NCI-H446 treated with DMSO at 0.1 percent for 48 hours (cell line): Measurements from ENCODE around the gene CD302.
"Not testable (repeated sequence)": the region's sequence is repeated elsewhere in the genome, so short reads cannot be mapped to it uniquely, and the experiment has no call there.

Source experiments
- DNase-seq: peaks from one replicate; lab custom pipeline; 2025; lab: John Stamatoyannopoulos, UW

The CD302 gene, protein sequence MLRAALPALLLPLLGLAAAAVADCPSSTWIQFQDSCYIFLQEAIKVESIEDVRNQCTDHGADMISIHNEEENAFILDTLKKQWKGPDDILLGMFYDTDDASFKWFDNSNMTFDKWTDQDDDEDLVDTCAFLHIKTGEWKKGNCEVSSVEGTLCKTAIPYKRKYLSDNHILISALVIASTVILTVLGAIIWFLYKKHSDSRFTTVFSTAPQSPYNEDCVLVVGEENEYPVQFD

DNA sequence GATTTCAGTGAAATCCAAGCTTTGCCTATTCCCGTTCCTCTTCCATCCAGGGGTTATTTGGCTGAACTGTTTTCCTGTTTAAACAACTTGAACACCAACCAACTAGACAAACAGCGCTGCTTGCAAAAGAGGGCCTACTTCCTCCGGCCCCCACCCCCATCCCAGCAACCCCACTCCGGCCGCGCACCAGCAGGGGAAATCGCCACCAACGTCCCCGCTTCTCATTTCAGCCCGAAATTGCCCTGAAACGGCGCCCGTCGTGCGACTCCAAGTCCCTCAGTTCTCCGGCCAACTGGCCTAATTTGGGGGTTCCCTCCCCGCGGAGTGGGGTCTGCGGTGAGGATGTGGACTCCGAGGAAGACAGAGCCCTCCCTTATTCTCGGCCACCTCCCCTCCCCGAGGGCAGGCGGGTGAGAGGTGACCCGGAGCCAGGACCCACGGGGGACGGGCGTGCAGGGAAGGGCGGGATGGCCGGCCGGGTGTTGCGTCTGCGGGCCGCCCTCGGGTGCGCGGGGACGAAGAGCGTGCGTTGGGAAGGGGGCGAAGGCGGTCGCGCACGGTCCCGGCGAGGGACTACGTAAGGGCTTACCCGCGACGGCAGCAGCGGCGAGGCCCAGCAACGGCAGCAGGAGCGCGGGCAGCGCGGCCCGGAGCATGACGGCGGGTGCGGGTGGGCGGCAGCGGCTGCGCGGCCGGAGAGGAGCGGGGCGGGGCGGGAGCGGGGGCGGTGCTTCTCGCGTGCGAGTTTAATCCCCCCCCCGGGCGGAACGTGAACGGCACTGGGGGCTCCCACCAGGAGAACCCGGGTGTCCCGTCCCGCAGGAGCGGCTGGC is at the start of gene CD302:
Gene CD302 (minus strand): TSS at position 666 of the 833 bp plus-strand sequence. CDS start 10 bp downstream, at position 656.
- no peak for DNase-seq

DNA sequence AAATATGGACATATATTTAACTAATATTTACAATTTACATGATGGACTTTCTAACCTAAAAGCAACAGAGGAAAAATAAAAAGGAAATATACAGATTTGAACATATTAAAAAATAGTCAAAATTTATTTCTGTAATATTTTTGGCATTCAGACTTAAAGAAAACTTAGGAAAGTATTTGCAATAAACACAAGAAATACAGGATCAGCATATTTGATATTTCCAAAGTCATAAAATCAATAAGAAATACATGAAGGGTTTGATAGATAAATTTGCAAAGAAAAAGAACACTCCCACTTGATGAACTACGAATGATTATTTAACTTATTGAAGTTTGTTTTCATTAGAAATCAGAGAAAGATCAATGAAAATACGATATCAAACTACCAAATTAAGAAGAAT is 48.6 kb upstream of the CD302 start:
- DNase-seq, result no peak

DNA sequence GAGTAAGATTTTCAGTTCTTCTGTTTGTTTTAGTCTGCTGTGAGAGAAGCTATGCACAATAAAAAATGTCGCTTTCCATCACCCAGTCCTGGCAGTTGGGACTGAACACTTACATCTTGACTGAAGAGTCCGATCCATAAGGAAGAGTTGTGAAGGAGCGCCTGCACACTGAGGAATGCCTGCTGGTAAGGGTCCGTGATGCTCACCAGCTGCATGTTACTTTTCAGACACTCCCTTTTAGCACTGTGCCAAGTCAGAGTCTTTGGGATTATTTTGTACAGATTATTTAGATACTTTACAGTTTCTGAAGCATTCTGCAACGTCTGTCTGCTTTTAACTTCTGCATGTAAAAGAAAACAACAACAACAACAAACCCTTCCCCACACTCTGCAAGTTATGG is 42.6 kb upstream of the CD302 start:
- no peak for DNase-seq

DNA sequence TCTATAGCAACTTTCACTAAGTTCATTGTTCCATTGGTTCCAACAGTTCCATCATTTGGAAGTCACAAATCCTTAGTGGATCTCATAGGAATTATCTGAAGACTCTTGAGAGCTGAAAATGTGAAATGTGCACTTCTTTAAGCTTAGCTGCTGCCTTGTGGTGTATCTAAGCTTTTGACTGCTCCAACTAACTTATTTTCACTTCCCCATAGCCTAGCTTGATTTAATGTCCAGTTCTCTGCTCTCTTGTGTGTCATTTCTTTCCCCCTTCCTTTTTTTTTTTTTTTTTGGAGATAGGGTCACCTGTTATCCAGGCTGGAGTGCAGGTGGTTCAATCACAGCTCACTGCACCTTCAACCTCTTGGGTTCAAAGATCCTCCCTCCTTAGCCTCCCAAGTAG is 34.9 kb upstream of the CD302 start:
- no peak for DNase-seq

DNA sequence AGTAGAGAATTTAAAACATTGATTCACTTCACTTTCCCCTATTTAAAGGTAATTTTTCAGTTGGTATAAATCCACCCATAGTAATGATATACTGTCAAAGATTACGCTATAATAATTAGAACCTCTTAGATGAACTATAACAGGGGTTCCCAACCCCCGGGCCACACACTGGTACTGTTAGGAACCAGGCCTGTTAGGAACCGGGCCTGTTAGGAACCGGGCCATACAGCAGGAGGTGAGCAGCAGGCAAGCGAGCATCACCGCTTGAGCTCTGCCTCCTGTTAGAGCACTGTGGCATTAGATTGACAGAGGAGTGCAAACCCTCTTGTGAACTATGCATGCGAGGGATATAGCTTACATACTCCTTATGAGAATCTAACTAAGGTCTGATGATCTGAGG is 34.0 kb upstream of the CD302 start:
- no peak for DNase-seq

DNA sequence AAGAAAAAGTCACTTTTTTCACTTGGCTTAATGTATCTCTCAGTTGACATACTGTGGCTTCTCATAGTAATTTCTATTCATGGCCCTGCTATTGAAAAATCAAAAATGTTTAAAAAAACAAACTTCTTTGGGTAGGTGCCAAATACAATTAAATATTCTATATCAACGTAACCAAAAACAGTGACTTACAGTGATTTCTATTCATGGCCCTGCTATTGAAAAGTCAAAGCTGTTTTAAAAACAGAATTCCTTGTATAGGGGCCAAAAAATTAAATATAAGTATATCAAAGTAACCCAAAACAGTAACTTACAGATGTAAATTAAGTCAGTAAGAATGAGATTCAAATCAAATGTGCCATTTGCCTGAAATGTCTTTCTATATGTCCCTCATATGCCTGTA is 31.4 kb upstream of the CD302 start:
- DNase-seq, result no peak

DNA sequence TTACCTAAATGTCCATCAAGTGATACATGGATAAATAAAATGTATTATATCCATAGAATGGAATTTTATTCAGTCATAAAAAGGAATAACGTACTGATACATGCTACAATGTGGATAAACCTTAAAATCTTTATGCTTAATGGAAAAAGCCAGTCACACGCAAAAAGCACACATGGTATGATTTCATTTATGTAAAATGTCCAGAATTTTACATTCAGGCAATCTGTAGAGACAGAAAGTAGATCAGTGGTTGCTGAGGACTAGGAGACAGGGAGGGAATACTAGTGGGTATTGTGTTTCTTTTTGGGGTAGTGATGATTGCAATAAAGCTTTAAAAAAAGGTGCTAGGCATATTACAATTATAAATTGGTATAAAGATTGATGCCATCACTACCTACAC is 30.7 kb upstream of the CD302 start:
- no peak for DNase-seq

DNA sequence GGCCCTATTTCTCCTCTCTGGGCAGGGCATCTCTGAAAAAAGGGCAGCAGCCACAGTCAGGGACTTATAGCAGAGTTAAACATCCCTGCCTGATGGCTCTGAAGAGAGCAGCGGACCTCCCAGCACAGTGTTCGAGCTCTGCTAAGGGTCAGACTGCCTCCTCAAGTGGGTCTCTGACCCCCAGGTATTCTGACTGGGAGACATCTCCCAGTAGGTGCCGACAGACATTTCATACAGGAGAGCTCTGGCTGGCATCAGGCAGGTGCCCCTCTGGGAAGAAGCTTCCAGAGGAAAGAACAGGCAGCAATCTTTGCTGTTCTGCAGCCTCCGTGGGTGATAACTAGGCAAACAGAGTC is 24.4 kb upstream of the CD302 start:
- DNase-seq, result not testable (repeated sequence)

DNA sequence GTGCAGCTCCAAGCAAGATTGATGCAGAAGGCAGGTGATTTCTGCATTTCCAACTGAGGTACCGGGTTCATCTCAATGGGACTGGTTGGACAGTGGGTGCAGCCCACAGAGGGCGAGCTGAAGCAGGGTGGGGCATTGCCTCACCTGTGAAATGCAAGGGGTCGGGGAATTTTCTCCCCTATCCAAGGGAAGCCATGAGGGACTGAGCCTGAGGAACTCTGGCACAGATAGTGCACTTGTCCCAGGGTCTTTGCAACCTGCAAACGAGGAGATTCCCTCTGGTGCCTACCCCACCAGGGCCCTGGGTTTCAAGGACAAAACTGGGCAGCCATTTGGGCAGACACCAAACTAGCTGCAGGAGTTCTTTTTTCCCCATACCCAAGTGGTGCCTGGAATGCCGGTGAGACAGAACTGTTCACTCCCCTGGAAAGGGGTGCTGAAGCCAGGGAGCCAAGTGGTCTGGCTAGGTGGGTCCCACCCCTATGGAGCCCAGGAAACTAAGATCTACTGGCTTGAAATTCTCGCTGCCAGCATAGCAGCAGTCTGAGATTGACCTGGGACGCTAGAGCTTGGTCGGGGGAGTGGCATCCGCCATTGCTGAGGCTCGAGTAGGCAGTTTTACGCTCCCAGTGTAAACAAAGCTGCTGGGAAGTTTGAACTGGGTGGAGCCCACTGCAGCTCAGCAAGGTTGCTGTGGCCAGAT is 23.9 kb upstream of the CD302 start:
- not testable (repeated sequence) for DNase-seq

DNA sequence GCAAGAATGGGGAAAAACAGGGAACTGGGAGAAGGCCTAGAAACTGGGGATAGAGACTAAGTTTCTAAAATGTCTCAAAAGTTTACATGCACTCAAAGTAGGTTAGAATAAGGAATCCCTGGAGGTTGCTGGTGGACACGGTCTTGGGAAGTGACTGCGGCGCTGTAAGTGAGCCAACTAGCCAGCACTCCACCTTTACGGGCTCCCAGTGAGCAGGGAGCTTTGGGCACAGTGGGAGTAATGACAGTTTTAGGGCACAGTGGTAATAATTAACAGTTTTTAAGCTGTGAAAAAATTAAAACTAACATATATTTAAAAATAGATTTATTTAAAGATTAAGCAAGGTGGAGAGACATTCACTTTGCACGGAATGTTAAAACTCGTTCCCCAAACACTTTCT is 20.9 kb upstream of the CD302 start:
- DNase-seq, result no peak

DNA sequence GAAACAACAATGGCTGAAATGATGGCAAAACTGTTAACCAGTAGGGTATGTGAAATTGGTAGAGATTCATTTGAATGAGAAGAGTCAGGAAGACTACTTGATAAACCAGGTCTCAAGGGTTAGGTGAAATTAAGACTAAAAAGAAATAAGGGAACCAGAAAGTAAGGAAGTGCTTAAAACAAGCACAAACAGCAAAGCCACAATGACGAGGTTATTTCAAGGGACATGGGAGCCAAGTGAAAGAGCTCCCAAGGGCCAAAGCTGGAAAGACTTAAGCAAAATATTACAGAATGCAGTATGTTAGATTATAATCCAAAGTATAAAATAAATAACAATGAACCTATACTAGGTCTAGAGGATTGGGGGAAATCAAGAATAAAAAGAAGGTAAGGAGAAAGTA is 19.3 kb upstream of the CD302 start:
- no peak for DNase-seq

DNA sequence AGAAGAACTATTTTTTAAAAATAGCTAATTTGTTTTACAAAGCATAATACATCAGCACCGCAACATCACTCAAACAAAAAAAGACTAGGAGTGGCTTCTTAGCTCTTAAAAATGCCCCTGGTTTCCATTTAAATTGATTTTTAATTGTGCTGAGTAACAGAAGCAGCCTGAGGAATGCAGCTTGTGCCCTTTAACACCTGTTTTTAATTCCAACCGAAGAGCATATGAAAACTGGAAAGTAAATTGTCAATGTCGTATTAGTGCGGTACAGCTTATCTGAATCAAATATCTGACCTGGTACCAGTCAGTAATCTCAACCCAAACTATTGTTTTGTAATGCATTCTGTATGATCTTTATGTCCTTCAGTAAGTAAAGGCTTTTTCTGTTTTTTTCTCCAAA is 13.2 kb upstream of the CD302 start:
- no peak for DNase-seq

DNA sequence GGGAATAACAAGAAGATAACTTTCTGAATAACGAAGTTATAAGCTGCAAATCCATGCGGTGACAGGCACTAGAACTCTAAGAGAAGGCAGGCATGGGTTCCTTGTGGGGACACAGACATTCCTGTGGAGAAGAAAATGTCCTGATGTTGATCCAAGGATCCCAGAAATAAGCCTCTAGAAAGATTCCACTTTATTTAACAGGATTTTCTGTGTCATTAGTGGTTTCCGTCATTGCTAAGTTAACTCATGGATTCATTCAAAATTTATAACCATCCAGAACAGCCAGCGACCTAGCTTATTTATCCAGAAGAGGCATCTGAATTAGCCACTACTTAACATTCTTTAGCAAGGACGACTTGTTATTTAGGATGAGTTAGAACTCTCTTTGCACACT is 10.0 kb upstream of the CD302 start:
- no peak for DNase-seq

DNA sequence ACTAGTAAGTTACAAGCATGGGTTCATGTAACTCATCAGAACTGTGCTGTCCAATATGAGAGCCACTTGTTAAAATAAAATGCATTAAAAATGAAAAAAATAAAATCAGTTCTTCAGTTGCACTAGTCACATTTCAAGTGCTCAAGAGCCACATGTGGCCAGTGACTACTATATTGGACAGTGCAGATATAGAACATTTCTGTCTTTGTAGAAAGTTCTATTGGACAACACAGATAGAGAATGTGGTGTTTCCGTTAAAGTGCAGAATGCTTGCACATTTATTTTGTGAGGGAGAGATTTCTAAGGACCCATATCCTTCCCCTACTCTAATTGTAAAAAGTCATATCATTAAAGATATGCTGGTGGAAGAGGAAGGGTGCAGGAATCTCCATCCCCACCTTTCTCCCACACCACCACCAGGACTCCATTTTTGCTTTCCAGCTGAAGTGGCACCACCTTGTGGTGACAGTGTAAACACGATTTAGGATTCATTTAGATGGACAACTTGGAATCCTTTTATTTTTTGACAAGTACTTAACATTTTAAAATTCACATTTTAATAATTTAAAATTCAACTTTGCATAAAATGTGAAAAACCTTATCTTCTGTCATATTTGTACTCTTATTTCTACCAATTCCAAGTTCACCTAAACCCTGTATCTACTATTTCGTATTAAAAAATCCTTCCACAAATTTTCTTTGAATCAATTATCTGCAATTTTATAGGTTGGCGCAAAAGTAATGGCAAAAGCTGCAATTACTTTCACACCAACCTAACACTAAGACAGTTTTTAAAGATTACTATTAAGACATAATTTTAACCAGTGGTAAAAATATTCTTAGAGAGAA is 9.4 kb upstream of the CD302 start:
- DNase-seq, result no peak

DNA sequence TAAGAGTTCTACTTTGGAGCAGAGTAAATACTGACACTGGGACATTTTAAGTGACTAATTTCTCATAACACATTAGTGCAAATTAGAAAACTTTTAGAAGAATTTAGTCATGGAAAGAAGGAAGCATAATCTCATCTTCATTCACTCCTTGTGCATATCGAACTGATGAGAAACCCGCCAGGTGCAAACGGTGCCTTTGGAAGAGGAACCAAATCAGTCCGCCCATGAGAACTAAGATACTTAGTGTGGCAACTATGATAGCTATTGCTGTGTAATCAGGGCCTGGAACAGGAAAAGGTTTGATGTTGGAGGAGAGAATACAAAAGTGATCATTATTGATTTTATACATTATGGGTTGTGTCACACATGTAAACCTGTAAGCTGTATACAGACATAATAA is 6.9 kb upstream of the CD302 start:
- no peak for DNase-seq

DNA sequence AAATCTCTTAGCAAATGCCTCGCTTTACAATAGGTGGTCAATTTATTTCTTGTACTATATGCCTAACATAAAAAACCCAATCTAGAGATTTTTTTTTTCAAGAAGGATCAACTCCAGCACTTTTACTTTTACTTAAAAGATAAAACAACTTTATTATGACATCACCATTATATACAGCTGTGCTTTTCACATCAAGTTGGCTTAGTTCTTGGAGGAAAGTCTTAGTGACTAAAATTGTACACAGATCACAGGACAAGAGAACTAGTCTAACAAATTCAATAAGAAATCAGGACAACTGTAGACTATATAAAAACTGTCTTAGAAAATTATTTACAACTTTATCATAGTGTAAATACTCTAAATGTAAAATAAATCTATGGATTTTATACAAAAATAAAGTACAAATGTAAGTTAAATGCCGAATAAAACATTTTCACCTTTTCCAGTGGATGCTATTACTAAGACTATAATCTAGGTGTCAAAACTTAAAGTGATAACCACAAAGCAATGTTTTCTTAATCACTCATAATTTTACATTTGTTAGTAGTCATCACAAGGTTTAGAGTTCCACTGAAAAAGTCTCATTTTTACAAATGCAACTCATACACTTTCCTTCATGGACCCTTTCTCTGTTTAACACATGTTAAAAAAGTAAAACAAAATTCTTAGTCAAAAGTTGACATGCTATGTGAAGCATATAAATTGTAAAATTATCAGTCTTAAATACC is 5.4 kb upstream of the CD302 start:
- no peak for DNase-seq

DNA sequence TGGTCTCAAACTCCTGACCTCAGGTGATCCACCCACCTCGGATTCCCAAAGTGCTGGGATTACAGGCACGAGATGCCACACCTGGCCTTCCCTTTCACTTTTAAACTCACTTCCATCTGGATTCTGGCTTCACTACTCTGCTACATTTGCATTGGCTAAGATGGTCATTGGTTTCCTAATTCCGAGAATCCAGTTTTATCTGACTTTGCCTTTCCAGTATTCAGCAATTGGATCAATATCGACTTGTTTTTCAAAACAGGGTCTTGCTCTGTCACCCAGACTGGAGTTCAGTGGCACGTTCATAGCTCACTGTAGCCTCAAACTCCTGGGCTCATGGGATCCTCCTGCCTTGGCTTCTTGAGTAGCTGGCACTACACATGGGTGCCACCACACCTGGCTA is 4.7 kb upstream of the CD302 start:
- no peak for DNase-seq

DNA sequence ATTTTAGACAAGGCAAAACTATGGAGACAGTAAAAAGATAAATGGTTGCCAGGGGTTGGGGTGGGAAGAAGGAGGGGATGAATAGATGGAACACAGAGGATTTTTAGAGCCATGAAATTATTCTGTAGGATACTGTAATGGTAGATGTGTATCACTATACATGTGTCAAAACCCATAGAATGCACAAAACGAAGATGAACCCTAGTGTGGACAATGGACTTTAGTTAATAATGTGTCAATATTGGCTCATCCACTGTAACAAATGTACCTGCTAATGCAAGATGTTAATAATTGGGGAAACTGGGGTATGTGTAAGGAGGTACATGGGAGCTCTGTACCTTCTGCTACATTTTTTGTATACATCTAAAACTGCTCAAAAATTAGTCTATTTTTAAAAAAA is 1.8 kb upstream of the CD302 start:
- no peak for DNase-seq

DNA sequence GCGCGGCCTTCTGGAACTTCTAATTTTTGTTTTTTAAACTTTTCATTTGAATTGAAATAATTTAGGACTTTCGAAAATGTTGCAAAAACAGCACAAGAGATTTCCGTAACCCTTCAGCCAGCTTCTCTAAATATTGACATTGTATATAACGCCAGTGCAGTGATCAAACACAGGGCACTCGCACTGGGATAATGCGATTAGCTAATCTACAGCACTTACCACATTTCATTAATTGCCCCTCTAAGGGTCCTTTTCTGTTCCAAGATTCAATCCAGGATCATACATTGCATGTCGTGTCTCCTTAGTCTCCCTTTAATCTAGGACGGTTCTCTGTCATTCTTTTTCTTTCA is 343 bp upstream of the CD302 start:
- no peak for DNase-seq

DNA sequence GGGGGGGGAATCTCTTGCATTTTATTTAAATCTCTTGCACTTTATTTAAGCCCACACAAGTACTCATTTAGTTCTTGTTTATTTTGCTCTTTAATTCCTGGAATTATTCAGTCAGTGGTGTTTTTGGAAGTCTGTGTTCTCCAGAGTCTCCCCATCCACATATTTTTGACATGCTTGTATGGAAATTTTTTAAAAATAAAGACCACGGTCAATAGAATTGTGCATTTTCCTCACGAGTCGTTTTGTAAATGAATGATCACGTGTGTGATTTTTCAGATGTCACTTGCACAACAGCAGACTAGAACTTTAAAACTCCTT is 824 bp downstream of the CD302 start:
- DNase-seq, result no peak

DNA sequence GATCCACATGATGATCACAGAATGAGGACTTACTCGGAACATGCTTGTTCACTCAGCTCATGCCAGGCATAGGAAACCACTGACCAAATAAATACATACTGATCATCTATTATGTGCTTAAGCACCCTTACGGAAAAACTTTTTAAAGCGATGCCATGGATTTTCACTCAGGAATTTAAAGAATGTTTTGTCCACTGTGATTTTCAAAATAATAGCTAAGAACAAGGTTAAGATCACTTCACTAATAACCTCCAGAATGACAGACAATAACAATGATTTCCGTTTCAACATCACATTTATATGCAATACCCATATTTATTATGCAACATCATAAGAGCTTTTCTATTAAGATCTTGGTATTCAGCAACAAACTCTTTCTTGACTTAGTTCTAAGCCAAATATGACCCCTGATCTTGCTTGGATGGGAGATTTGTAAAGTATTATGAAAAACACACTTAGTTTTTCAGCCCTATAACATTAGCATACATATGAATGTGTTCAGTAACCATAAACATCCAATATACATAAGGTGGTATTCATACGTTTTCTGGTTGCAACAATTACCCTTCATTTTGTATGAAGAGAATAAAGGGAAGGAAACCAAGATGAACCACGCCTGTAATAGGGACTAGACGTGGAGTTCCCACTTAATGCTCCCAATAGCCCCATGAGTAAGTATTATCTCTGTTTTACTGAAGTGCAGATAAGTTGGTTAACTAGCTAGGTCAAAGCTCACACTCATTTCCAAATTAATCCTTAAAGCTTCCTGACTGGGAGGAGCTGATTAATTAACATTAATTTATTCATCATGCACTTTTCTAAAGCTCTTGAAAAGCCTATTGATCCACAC is 1.9 kb downstream of the CD302 start:
- no peak for DNase-seq
